ENCODE results near the gene REM2.

The REM2 gene

GRCh38 chr14:22883173-22883976 lies at the start of gene REM2:
TSS of gene REM2 (plus strand) at chr14:22883222. CDS start at chr14:22883288, 66 bp downstream.
- DNase-seq: no peak

GRCh38 chr14:22835505-22835904 lies 47.5 kb upstream of the REM2 start:
- DNase-seq: no peak

GRCh38 chr14:22836301-22837113 lies 46.5 kb upstream of the REM2 start, which contains the start of gene MMP14:
TSS of gene MMP14 (plus strand) at chr14:22836585. CDS start at chr14:22836818, 233 bp downstream.
- DNase-seq: no peak

GRCh38 chr14:22837114-22837749 lies 45.8 kb upstream of the REM2 start:
- no peak for DNase-seq

- DNase-seq: no peak
Observed at GRCh38 chr14:22837750-22838538, 45.1 kb upstream of the REM2 start.

- no peak for DNase-seq
Observed at GRCh38 chr14:22838631-22839041, 44.4 kb upstream of the REM2 start.

- DNase-seq: no peak
Observed at GRCh38 chr14:22839159-22839779, 43.8 kb upstream of the REM2 start.

GRCh38 chr14:22841311-22841710 lies 41.7 kb upstream of the REM2 start:
- DNase-seq: no peak

- no peak for DNase-seq
Observed at GRCh38 chr14:22841769-22842168, 41.3 kb upstream of the REM2 start.

- DNase-seq: no peak
Observed at GRCh38 chr14:22842211-22843122, 40.6 kb upstream of the REM2 start.

- no peak for DNase-seq
Observed at GRCh38 chr14:22843123-22843925, 39.7 kb upstream of the REM2 start.

- no peak for DNase-seq
Observed at GRCh38 chr14:22844221-22845102, 38.6 kb upstream of the REM2 start.

- DNase-seq: no peak
Observed at GRCh38 chr14:22845103-22845394, 38.0 kb upstream of the REM2 start.

- DNase-seq: no peak
Observed at GRCh38 chr14:22845821-22846625, 37.0 kb upstream of the REM2 start.

GRCh38 chr14:22846811-22847307 lies 36.2 kb upstream of the REM2 start:
- no peak for DNase-seq

- DNase-seq: no peak
Observed at GRCh38 chr14:22847661-22848341, 35.2 kb upstream of the REM2 start.

GRCh38 chr14:22848351-22849164 lies 34.5 kb upstream of the REM2 start:
- DNase-seq: no peak
